Stomach (tissue), 9 donors: Measurements from ENCODE around the gene CLBA1. TPM values are rescaled to one million over a fixed set of nuclear protein-coding genes. Genes with fewer than 3 reads are reported as not detected.
"Not testable (repeated sequence)": the region's sequence is repeated elsewhere in the genome, so short reads cannot be mapped to it uniquely, and the experiment has no call there.

Experiments
- DNase-seq, 2 donors: peaks; one replicate each; pipeline versions ENCODE4 v3.0.0 to v3.0.0-alpha.2; 2013 to 2019
- H3K27ac ChIP-seq, 5 donors: fragments of 200-600 bp in 4 of 5; sonication (generic) in 4 of 5; one replicate each; pipeline ENCODE4 v1.5.1; 2013 to 2019; ENCODE audit warnings: mild to moderate bottlenecking in 1 of 5, moderate library complexity in 1 of 5
- H3K27me3 ChIP-seq, 3 donors: fragments of 200-600 bp; sonication (generic); one replicate each; pipeline ENCODE4 v1.5.1; 2017 to 2019; ENCODE audit warnings: mixed run types in 1 of 3
- H3K36me3 ChIP-seq, 4 donors: fragments of 200-600 bp; sonication (generic); 1 replicate in 3 of 4; 2 replicates in 1 of 4; pipeline ENCODE4 v1.5.1; 2016 to 2019
- H3K4me1 ChIP-seq, 4 donors: fragments of 200-600 bp; sonication (generic); one replicate each; pipeline ENCODE4 v1.5.1; 2016 to 2019
- H3K4me3 ChIP-seq, 4 donors: fragments of 200-600 bp; sonication (generic) in 3 of 4; one replicate each; pipeline ENCODE4 v1.5.1; 2016 to 2019; ENCODE audit warnings: mild to moderate bottlenecking in 1 of 4
- H3K9me3 ChIP-seq, 4 donors: fragments of 200-600 bp; sonication (generic); one replicate each; pipeline ENCODE4 v1.5.1; 2016 to 2019
- CTCF ChIP-seq, 7 experiments: fragments of 450-650 bp in 4 of 7; fragments of 200-600 bp in 3 of 7; sonication (generic) in 3 of 7; IDR thresholded peaks; one replicate each; pipeline ENCODE4 v1.5.1; 2016 to 2019; ENCODE audit warnings: antibody characterized with exemption in 7 of 7, control low read depth in 2 of 7, mild to moderate bottlenecking in 1 of 7
- EP300 ChIP-seq: sonication (generic); formaldehyde crosslinking; IDR thresholded peaks from one replicate; pipeline ENCODE4 v1.6.1; 2017; ENCODE audit warnings: antibody characterized with exemption
- POLR2A ChIP-seq, 4 donors: fragments of 450-650 bp; IDR thresholded peaks; one replicate each; pipeline ENCODE4 v1.6.1; 2016; ENCODE audit warnings: antibody characterized with exemption in 4 of 4, control low read depth in 2 of 4, mild to moderate bottlenecking in 1 of 4, moderate library complexity in 1 of 4
- POLR2AphosphoS5 ChIP-seq, 3 donors: sonication (generic); formaldehyde crosslinking; IDR thresholded peaks; one replicate each; pipeline ENCODE4 v1.6.1; 2016; ENCODE audit warnings: antibody characterized with exemption in 3 of 3
- WGBS, 5 donors: extraction: QIAGEN DNeasy Blood & Tissue Kit in 3 of 5; methylation state at CpG; one replicate each; pipeline versions ENCODE4 v1.1.5 to v1.1.7; 2013 to 2018; 5-methylcytosine and 5-hydroxymethylcytosine counted together
- intact Hi-C: fragments of 100-400 bp; cut with DNase I; formaldehyde crosslinking; loops from one replicate; pipeline ENCODE4 v1.15.1; 2023; ENCODE audit warnings: low total_unique reads
- polyA plus RNA-seq, 3 donors: library from polyadenylated mRNA; stranded (reverse); fragments of 200-250 nt; gene quantifications; one replicate each; pipeline ENCODE4 v1.2.3, GENCODE V29; 2013
- total RNA-seq, 5 donors: library from RNA; depleted of rRNA; stranded (reverse); fragments of >200 nt; gene quantifications; one replicate each; pipeline versions ENCODE4 v1.1.0 to v1.2.3, GENCODE V29; 2014 to 2016
- donor health status: healthy with polysubstance abuse.
- donor health status: Bipolar disorder and iron deficiency.
- donor health status: healthy.

CLBA1 gene
- total and polyA plus RNA-seq, 8 donors, result 3.5 to 13.9 (median 5.8) TPM; not detected in 1

GRCh38 chr14:104945986-104946965 lies 39.3 kb upstream of the CLBA1 start:
- H3K4me1 ChIP-seq, intact Hi-C loops, H3K4me3 ChIP-seq, H3K27me3 ChIP-seq, H3K9me3 ChIP-seq, H3K27ac ChIP-seq, DNase-seq: not testable (repeated sequence)
- WGBS, 5 donors, result 87 to 95% (median 89%) methylated on average over 35 to 43 of the region's 43 CpGs
- peaks cover 0 to 35% (median 12%) of the 10 kb centered on the region in 4 donors for H3K36me3 ChIP-seq

DNA sequence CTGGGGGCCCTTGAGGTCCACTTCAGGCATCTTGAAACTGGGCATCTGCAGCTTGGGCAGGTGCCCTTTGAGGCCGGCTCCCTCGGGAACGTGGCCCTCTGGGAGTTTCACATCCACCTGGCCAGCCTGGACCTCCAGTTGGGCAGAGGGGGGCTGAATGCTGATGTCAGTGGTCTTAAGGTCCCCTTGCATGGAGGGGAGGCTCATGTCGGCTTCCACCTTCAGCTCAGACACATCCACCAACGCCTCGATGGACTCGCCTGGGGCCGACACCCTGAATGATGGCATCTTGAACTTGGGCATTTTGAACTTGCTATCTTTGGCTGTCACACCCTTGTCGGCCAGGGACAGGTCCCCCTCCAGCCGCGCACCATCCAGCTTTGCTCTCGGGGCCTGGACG lies 38.4 kb upstream of the CLBA1 start:
- intact Hi-C loops, H3K27ac ChIP-seq, H3K4me3 ChIP-seq, H3K27me3 ChIP-seq, H3K9me3 ChIP-seq, DNase-seq, H3K4me1 ChIP-seq: not testable (repeated sequence)
- 88 to 93% (median 91%) methylated on average over 8 to 13 of the region's 13 CpGs for WGBS, 5 donors
- H3K36me3 ChIP-seq, result peaks cover 0 to 29% (median 7%) of the 10 kb centered on the region in 4 donors

- H3K4me1 ChIP-seq, H3K27ac ChIP-seq, H3K9me3 ChIP-seq, H3K4me3 ChIP-seq, H3K27me3 ChIP-seq, intact Hi-C loops, DNase-seq: not testable (repeated sequence)
- peaks cover 0 to 25% (median 2%) of the 10 kb centered on the region in 4 donors for H3K36me3 ChIP-seq
- 84 to 94% (median 93%) methylated on average over 31 to 35 of the region's 35 CpGs for WGBS, 5 donors
These were observed 37.5 kb upstream of the CLBA1 start for GRCh38 chr14:104947881-104948735.

DNA sequence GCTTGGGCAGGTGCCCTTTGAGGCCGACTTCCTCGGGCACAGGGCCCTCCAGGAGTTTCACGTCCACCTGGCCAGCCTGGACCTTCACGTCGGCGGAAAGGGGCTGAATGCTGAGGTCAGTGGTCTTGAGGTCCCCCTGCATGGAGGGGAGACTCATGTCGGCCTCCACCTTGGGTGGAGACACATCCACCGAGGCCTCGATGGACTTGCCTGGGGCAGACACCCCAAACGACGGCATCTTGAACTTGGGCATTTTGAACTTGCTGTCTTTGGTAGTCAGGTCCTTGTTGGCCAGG lies 36.9 kb upstream of the CLBA1 start:
- no peak for TF ChIP-seq POLR2A (IDR thresholded peaks at IDR 0.05)
- TF ChIP-seq POLR2AphosphoS5 (IDR thresholded peaks at IDR 0.05), result no peak
- no peak for TF ChIP-seq CTCF (IDR thresholded peaks at IDR 0.05)
- DNase-seq, result no peak
- no peak overlapping the region for H3K27ac ChIP-seq
- H3K36me3 ChIP-seq, result peaks cover 0 to 24% (median 3%) of the 10 kb centered on the region in 4 donors
- H3K4me3 ChIP-seq, result no peak overlapping the region
- intact Hi-C loops, result no loop called here
- H3K27me3 ChIP-seq, result no peaks in the 10 kb centered on the region
- no peaks in the 10 kb centered on the region for H3K4me1 ChIP-seq
- no peaks in the 10 kb centered on the region for H3K9me3 ChIP-seq
- WGBS, 5 donors, result 89 to 96% (median 94%) methylated on average over 7 to 11 of the region's 11 CpGs

DNA sequence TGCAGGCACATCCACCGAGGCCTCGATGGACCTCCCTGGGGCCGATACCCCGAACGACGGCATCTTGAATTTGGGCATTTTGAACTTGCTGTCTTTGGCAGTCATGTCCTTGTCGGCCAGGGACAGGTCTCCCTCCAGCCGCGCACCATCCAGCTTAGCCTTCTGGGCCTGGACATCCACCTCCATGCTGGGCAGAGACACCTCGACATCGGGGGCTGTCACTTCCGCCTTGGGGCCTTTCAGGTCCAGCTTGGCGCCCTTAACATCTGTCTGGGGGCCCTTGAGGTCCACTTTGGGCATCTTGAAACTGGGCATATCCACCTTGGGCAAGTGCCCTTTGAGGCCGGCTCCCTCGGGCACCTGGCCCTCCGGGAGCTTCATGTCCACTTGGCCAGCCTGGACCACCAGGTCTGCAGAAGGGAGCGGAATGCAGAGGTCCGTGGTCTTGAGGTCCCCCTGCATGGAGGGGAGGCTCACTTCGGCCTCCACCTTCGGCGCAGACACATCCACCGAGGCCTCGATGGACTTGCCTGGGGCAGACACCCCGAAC lies 36.1 kb upstream of the CLBA1 start:
- H3K4me1 ChIP-seq, H3K9me3 ChIP-seq, H3K27me3 ChIP-seq, H3K27ac ChIP-seq, intact Hi-C loops, DNase-seq, H3K4me3 ChIP-seq: not testable (repeated sequence)
- peaks cover 0 to 22% (median 5%) of the 10 kb centered on the region in 4 donors for H3K36me3 ChIP-seq
- 77 to 95% (median 94%) methylated on average over 4 to 24 of the region's 24 CpGs for WGBS, 5 donors

- intact Hi-C loops, result no loop called here
- TF ChIP-seq POLR2AphosphoS5 (IDR thresholded peaks at IDR 0.05) (no peak), POLR2A (IDR thresholded peaks at IDR 0.05) (no peak), EP300 (no peak), CTCF (IDR thresholded peaks at IDR 0.05) (no peak)
- DNase-seq, result no peak
- Histone ChIP-seq H3K4me1 (no peaks in the 10 kb centered on the region), H3K36me3 (peaks cover 0 to 22% (median 8%) of the 10 kb centered on the region in 4 donors), H3K4me3 (no peak overlapping the region), H3K9me3 (no peaks in the 10 kb centered on the region), H3K27ac (no peak overlapping the region), H3K27me3 (no peaks in the 10 kb centered on the region)
- WGBS, 5 donors, result 87 to 94% (median 93%) methylated on average over 5 to 17 of the region's 17 CpGs
These were observed 35.6 kb upstream of the CLBA1 start for GRCh38 chr14:104950021-104950420.

GRCh38 chr14:104950701-104951100 lies 34.9 kb upstream of the CLBA1 start:
- H3K4me3 ChIP-seq, H3K4me1 ChIP-seq, intact Hi-C loops, DNase-seq, H3K27me3 ChIP-seq, H3K27ac ChIP-seq, H3K9me3 ChIP-seq: not testable (repeated sequence)
- H3K36me3 ChIP-seq, result peaks cover 0 to 24% (median 15%) of the 10 kb centered on the region in 4 donors
- 86 to 99% (median 94%) methylated on average over 11 to 15 of the region's 15 CpGs; no CpG with 5 or more reads in 1 of the 5 donors for WGBS, 5 donors

GRCh38 chr14:104951863-104952657 lies 33.5 kb upstream of the CLBA1 start:
- intact Hi-C loops, H3K4me1 ChIP-seq, H3K4me3 ChIP-seq, H3K27ac ChIP-seq, H3K27me3 ChIP-seq, H3K9me3 ChIP-seq, DNase-seq: not testable (repeated sequence)
- H3K36me3 ChIP-seq, result peaks cover 0 to 37% (median 22%) of the 10 kb centered on the region in 4 donors
- 83 to 91% (median 88%) methylated on average over 20 to 28 of the region's 28 CpGs for WGBS, 5 donors
